A673 (cell line): ENCODE results near the gene TRMT6. TPM values are rescaled to one million over a fixed set of nuclear protein-coding genes. Genes with fewer than 3 reads are reported as not detected.

Experiments used
- BruUV-seq: library from RNA; stranded (reverse); fragments of 400-500 nt; replicated peaks from 2 replicates; lab custom pipeline; 2021; lab: Mats Ljungman, UMichigan
- CTCF ChIA-PET: fragments of 300-600 bp; sonication (Branson Sonifier 250); formaldehyde crosslinking; loops from one replicate; lab custom pipeline; 2022; ENCODE audit warnings: antibody characterized with exemption; lab: Charles Lee
- POLR2A ChIA-PET: fragments of 300-600 bp; sonication (Branson Sonifier 250); formaldehyde crosslinking; loops from one replicate; lab custom pipeline; 2022; ENCODE audit warnings: antibody characterized with exemption; ENCODE audit not compliant: low non-redundant PET; lab: Charles Lee
- DNase-seq: peaks from one replicate; pipeline ENCODE4 v3.0.0-alpha.2; 2015; ENCODE audit warnings: low spot score
- H3K27ac ChIP-seq: fragments of 200-600 bp; sonication (generic); 2 replicates; pipeline ENCODE4 v1.5.1; 2016; ENCODE audit warnings: mixed run types, low read depth, mild to moderate bottlenecking, mixed read lengths, antibody characterized with exemption, low read length; ENCODE audit not compliant: poor library complexity, severe bottlenecking
- H3K27me3 ChIP-seq: fragments of 200-600 bp; sonication (generic); replicated peaks from 2 replicates; pipeline ENCODE4 v1.6.1; 2017; ENCODE audit warnings: mixed run types, low read depth, mild to moderate bottlenecking, mixed read lengths, antibody characterized with exemption, low read length; ENCODE audit not compliant: insufficient read depth, poor library complexity
- H3K36me3 ChIP-seq: fragments of 200-600 bp; sonication (generic); 2 replicates; pipeline ENCODE4 v1.6.1; 2016; ENCODE audit warnings: mixed run types, mild to moderate bottlenecking, mixed read lengths, antibody characterized with exemption, low read length; ENCODE audit not compliant: insufficient read depth, poor library complexity, severe bottlenecking
- H3K4me1 ChIP-seq: fragments of 200-600 bp; sonication (generic); 2 replicates; pipeline ENCODE4 v1.6.1; 2017; ENCODE audit warnings: mixed run types, mild to moderate bottlenecking, mixed read lengths, antibody characterized with exemption, low read length; ENCODE audit not compliant: insufficient read depth, poor library complexity, severe bottlenecking
- H3K4me3 ChIP-seq: fragments of 200-600 bp; sonication (generic); 2 replicates; pipeline ENCODE4 v1.5.1; 2016; ENCODE audit warnings: low read depth, mixed run types, mild to moderate bottlenecking, mixed read lengths, low read length; ENCODE audit not compliant: poor library complexity, severe bottlenecking
- H3K9me3 ChIP-seq: fragments of 200-600 bp; sonication (generic); 2 replicates; pipeline ENCODE4 v1.6.1; 2016; ENCODE audit warnings: mixed run types, low read depth, mild to moderate bottlenecking, mixed read lengths, antibody characterized with exemption, low read length; ENCODE audit not compliant: poor library complexity, severe bottlenecking
- CTCF ChIP-seq: fragments of 300-800, 200-600 bp; sonication (generic); conservative IDR thresholded peaks from 2 replicates; pipeline ENCODE4 v1.5.1; 2017; ENCODE audit warnings: low read depth, mild to moderate bottlenecking, antibody characterized with exemption, low read length, moderate library complexity, mixed read lengths
- EZH2 ChIP-seq: fragments of 200-600 bp; sonication (generic); IDR thresholded peaks from 2 replicates; pipeline ENCODE4 v1.6.1; 2017; ENCODE audit warnings: borderline replicate concordance, low read depth, mild to moderate bottlenecking, mixed read lengths, antibody characterized with exemption, low read length; ENCODE audit not compliant: poor library complexity, severe bottlenecking
- intact Hi-C: fragments of 100-400 bp; cut with micrococcal nuclease; formaldehyde crosslinking; loops from one replicate; pipeline ENCODE4 v1.10.0; 2022; ENCODE audit not compliant: unreplicated experiment
- total RNA-seq: library from RNA; stranded (reverse); gene quantifications from 2 replicates; pipeline ENCODE4 v1.2.3, GENCODE V29; 2021

TRMT6 gene
- total RNA-seq, 1 experiment from 2014 or later = 41.6 TPM

GRCh38 chr20:5974531-5974930 is 24.2 kb upstream of the TRMT6 start:
- Histone ChIP-seq H3K4me3 (no peak overlapping the region), H3K27me3 (no peaks in the 10 kb centered on the region), H3K4me1 (no peaks in the 10 kb centered on the region), H3K36me3 (peaks cover 59% of the 10 kb centered on the region), H3K9me3 (no peaks in the 10 kb centered on the region), H3K27ac (no peak overlapping the region)
- TF ChIP-seq CTCF (no peak), EZH2 (no peak)
- DNase-seq = no peak
- BruUV-seq = no TSS peak
- POLR2A ChIA-PET = no interaction called here
- CTCF ChIA-PET = no interaction called here
- intact Hi-C loops = no loop called here

GRCh38 chr20:5973971-5974370 is 23.6 kb upstream of the TRMT6 start:
- Histone ChIP-seq H3K36me3 (peaks cover 54% of the 10 kb centered on the region), H3K27ac (no peak overlapping the region), H3K9me3 (no peaks in the 10 kb centered on the region), H3K27me3 (no peaks in the 10 kb centered on the region), H3K4me1 (no peaks in the 10 kb centered on the region), H3K4me3 (no peak overlapping the region)
- BruUV-seq = no TSS peak
- DNase-seq = no peak
- CTCF ChIA-PET = no interaction called here
- intact Hi-C loops = no loop called here
- TF ChIP-seq EZH2 (no peak), CTCF (no peak)
- POLR2A ChIA-PET = no interaction called here

GRCh38 chr20:5973172-5973571 is 22.8 kb upstream of the TRMT6 start:
- Histone ChIP-seq H3K4me3 (no peak overlapping the region), H3K36me3 (peaks cover 47% of the 10 kb centered on the region), H3K4me1 (no peaks in the 10 kb centered on the region), H3K27me3 (no peaks in the 10 kb centered on the region), H3K27ac (no peak overlapping the region), H3K9me3 (no peaks in the 10 kb centered on the region)
- no peak for TF ChIP-seq EZH2
- TF ChIP-seq CTCF = no peak
- BruUV-seq = no TSS peak
- ChIA-PET POLR2A (no interaction called here), CTCF (no interaction called here)
- DNase-seq = no peak
- intact Hi-C loops = no loop called here
